Astrocyte (in vitro differentiated cells and primary cell): ENCODE data around the gene VPS36. TPM values are rescaled to one million over a fixed set of nuclear protein-coding genes. Genes with fewer than 3 reads are reported as not detected.

Source experiments
- DNase-seq: peaks from one replicate; pipeline ENCODE4 v3.0.0-alpha.2; 2010; ENCODE audit warnings: low read depth
- FAIRE-seq: peaks from 2 replicates; lab custom pipeline; 2011; peaks lifted over from hg19 to GRCh38; lab: Jason Lieb, UNC
- H2AFZ ChIP-seq: 2 replicates; pipeline ENCODE4 v1.6.0; 2012; ENCODE audit warnings: low read depth, low read length, inconsistent platforms
- H3K27ac ChIP-seq: 2 replicates; pipeline ENCODE4 v1.5.1; 2011; ENCODE audit warnings: low read depth, low read length, inconsistent platforms
- H3K27me3 ChIP-seq: 2 replicates; pipeline ENCODE4 v1.6.0; 2011; ENCODE audit warnings: low read length, inconsistent platforms; ENCODE audit not compliant: insufficient read depth
- H3K36me3 ChIP-seq: 2 replicates; pipeline ENCODE4 v1.5.1; 2011; ENCODE audit warnings: low read length, inconsistent platforms; ENCODE audit not compliant: insufficient read depth
- H3K4me1 ChIP-seq: 2 replicates; pipeline ENCODE4 v1.5.1; 2011; ENCODE audit warnings: low read length, inconsistent platforms; ENCODE audit not compliant: insufficient read depth
- H3K4me2 ChIP-seq: 2 replicates; pipeline ENCODE4 v1.6.0; 2012; ENCODE audit warnings: low read length, inconsistent platforms
- H3K4me3 ChIP-seq: 2 replicates; pipeline ENCODE4 v1.5.1; 2011; ENCODE audit warnings: low read depth, mild to moderate bottlenecking, low read length, inconsistent platforms; ENCODE audit not compliant: insufficient read depth
- H3K79me2 ChIP-seq: 2 replicates; pipeline ENCODE4 v1.6.0; 2012; ENCODE audit warnings: mild to moderate bottlenecking, low read length, inconsistent platforms; ENCODE audit not compliant: insufficient read depth
- H3K9ac ChIP-seq: 2 replicates; pipeline ENCODE4 v1.6.0; 2012; ENCODE audit warnings: mild to moderate bottlenecking, low read length, inconsistent platforms
- H3K9me3 ChIP-seq: 2 replicates; pipeline ENCODE4 v1.5.1; 2012; ENCODE audit warnings: low read depth, mild to moderate bottlenecking, low read length, inconsistent platforms; ENCODE audit not compliant: insufficient read depth
- H4K20me1 ChIP-seq: 2 replicates; pipeline ENCODE4 v1.6.0; 2012; ENCODE audit warnings: low read length, inconsistent platforms; ENCODE audit not compliant: insufficient read depth
- H3K27ac Mint-ChIP-seq: one replicate; pipeline ENCODE4 v1.8.0; 2021; ENCODE audit warnings: mild to moderate bottlenecking, mixed read lengths; ENCODE audit not compliant: unreplicated experiment
- H3K27me3 Mint-ChIP-seq: one replicate; pipeline ENCODE4 v1.8.0; 2021; ENCODE audit warnings: low read depth, mixed read lengths; ENCODE audit not compliant: unreplicated experiment
- H3K36me3 Mint-ChIP-seq: one replicate; pipeline ENCODE4 v1.8.0; 2021; ENCODE audit warnings: low read depth, mixed read lengths; ENCODE audit not compliant: unreplicated experiment
- H3K4me1 Mint-ChIP-seq: one replicate; pipeline ENCODE4 v1.8.0; 2021; ENCODE audit warnings: low read depth, mixed read lengths; ENCODE audit not compliant: unreplicated experiment
- H3K4me3 Mint-ChIP-seq: one replicate; pipeline ENCODE4 v1.8.0; 2021; ENCODE audit warnings: mild to moderate bottlenecking, moderate library complexity, mixed read lengths; ENCODE audit not compliant: unreplicated experiment
- H3K9me3 Mint-ChIP-seq: one replicate; pipeline ENCODE4 v1.8.0; 2021; ENCODE audit warnings: mild to moderate bottlenecking, mixed read lengths; ENCODE audit not compliant: unreplicated experiment
- EZH2 ChIP-seq: IDR thresholded peaks from 2 replicates; pipeline ENCODE4 v1.6.1; 2012; ENCODE audit warnings: mild to moderate bottlenecking, low read length, inconsistent platforms; ENCODE audit not compliant: insufficient read depth
- total RNA-seq: library from RNA; stranded (reverse); gene quantifications from 2 replicates; pipeline ENCODE4 v1.2.1, GENCODE V29; 2021
- TF ChIP-seq, protein P1 (sequence below): IDR thresholded peaks from 2 replicates; pipeline ENCODE4 v1.5.1; 2011; ENCODE audit warnings: low read depth, mild to moderate bottlenecking, inconsistent platforms, low read length, moderate library complexity; ENCODE audit not compliant: insufficient read depth

Gene VPS36
- total RNA-seq, 1 donor from 2014 or later, result 41.8 TPM

GRCh38 chr13:52394586-52394985 is 55.8 kb downstream of the VPS36 start:
- Mint-ChIP-seq H3K4me3 (no peak overlapping the region), H3K4me1 (no peaks in the 10 kb centered on the region), H3K27ac (no peak overlapping the region), H3K36me3 (peaks cover 26% of the 10 kb centered on the region), H3K27me3 (peaks cover 8% of the 10 kb centered on the region), H3K9me3 (peaks cover 2% of the 10 kb centered on the region)
- Histone ChIP-seq H3K79me2 (no peaks in the 10 kb centered on the region), H4K20me1 (no peaks in the 10 kb centered on the region), H3K4me2 (no peak overlapping the region), H3K27ac (no peak overlapping the region), H3K4me3 (no peak overlapping the region), H3K36me3 (peaks cover 10% of the 10 kb centered on the region), H2AFZ (no peak overlapping the region), H3K9ac (no peak overlapping the region), H3K27me3 (no peaks in the 10 kb centered on the region), H3K4me1 (no peaks in the 10 kb centered on the region), H3K9me3 (no peaks in the 10 kb centered on the region)
- DNase-seq, result no peak
- no peak for FAIRE-seq
- no peak for TF ChIP-seq EZH2
- TF ChIP-seq, protein P1, sequence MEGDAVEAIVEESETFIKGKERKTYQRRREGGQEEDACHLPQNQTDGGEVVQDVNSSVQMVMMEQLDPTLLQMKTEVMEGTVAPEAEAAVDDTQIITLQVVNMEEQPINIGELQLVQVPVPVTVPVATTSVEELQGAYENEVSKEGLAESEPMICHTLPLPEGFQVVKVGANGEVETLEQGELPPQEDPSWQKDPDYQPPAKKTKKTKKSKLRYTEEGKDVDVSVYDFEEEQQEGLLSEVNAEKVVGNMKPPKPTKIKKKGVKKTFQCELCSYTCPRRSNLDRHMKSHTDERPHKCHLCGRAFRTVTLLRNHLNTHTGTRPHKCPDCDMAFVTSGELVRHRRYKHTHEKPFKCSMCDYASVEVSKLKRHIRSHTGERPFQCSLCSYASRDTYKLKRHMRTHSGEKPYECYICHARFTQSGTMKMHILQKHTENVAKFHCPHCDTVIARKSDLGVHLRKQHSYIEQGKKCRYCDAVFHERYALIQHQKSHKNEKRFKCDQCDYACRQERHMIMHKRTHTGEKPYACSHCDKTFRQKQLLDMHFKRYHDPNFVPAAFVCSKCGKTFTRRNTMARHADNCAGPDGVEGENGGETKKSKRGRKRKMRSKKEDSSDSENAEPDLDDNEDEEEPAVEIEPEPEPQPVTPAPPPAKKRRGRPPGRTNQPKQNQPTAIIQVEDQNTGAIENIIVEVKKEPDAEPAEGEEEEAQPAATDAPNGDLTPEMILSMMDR, result no peak

DNA sequence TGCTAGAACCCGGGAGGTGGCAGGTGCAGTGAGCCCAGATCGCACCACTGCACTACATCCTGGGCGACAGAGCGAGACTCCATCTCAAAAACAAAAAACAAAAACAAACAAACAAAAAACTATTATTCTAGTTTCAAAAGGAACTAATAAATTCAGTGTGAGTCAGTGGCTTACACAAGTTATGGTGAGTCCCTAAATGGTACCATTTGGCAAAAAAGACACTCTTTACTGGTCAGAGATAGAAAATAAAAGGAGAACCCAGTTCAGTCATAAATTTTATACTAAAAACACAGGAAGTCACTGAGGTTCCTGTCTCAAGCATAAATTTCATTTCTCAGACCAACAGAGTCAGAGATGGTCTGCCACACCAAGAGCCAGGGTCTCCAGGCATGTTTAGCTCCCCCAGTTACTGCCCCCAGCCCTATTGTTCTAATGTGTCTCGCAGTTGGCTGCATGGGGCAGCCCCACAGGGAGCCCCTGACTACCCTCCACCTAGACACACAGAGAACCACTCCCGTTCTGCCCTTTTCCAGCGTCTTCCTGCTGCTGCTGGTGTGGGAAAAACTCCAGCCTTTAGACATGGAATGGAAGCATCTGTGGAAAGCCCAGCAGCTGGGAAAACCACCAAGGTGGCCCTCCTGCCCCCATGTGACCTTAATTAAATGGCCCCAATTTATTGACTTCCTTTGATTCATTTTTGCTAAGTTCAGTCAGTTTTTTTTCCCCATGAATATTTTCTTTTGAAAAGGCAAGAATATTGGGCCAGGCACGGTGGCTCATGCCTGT is 56.7 kb downstream of the VPS36 start:
- H3K36me3 Mint-ChIP-seq, result peaks cover 26% of the 10 kb centered on the region
- Histone ChIP-seq H3K27ac (no peak overlapping the region), H3K4me3 (no peak overlapping the region), H3K4me2 (no peak overlapping the region), H3K36me3 (peaks cover 10% of the 10 kb centered on the region), H3K4me1 (no peaks in the 10 kb centered on the region), H3K27me3 (no peaks in the 10 kb centered on the region), H3K79me2 (no peaks in the 10 kb centered on the region), H4K20me1 (no peaks in the 10 kb centered on the region), H2AFZ (no peak overlapping the region), H3K9ac (no peak overlapping the region), H3K9me3 (no peaks in the 10 kb centered on the region)
- peaks cover 8% of the 10 kb centered on the region for H3K27me3 Mint-ChIP-seq
- TF ChIP-seq, protein P1, result no peak
- TF ChIP-seq EZH2, result no peak
- no peaks in the 10 kb centered on the region for H3K4me1 Mint-ChIP-seq
- no peak overlapping the region for H3K4me3 Mint-ChIP-seq
- no peak overlapping the region for H3K27ac Mint-ChIP-seq
- DNase-seq (no peak), FAIRE-seq (no peak)
- peaks cover 2% of the 10 kb centered on the region for H3K9me3 Mint-ChIP-seq

GRCh38 chr13:52387721-52388120 is 62.7 kb downstream of the VPS36 start:
- Mint-ChIP-seq H3K4me1 (peaks cover 7% of the 10 kb centered on the region), H3K36me3 (peaks cover 8% of the 10 kb centered on the region), H3K4me3 (no peak overlapping the region), H3K9me3 (no peaks in the 10 kb centered on the region), H3K27me3 (no peaks in the 10 kb centered on the region), H3K27ac (no peak overlapping the region)
- TF ChIP-seq EZH2, result no peak
- TF ChIP-seq, protein P1, result no peak
- no peaks in the 10 kb centered on the region for H3K36me3 ChIP-seq
- no peak for FAIRE-seq
- DNase-seq, result no peak
- H4K20me1 ChIP-seq, result no peaks in the 10 kb centered on the region
- no peaks in the 10 kb centered on the region for H3K4me1 ChIP-seq
- no peaks in the 10 kb centered on the region for H3K9me3 ChIP-seq
- no peak overlapping the region for H3K27ac ChIP-seq
- no peak overlapping the region for H3K4me2 ChIP-seq
- no peaks in the 10 kb centered on the region for H3K27me3 ChIP-seq
- H2AFZ ChIP-seq, result no peak overlapping the region
- H3K79me2 ChIP-seq, result no peaks in the 10 kb centered on the region
- no peak overlapping the region for H3K4me3 ChIP-seq
- no peak overlapping the region for H3K9ac ChIP-seq
